ENCODE results near the gene OCLN. TPM values are rescaled to one million over a fixed set of nuclear protein-coding genes. Genes with fewer than 3 reads are reported as not detected.
A peak's percentile ranks its signal among the peaks of the same experiment; 100 is the strongest.
"Not testable (repeated sequence)": the region's sequence is repeated elsewhere in the genome, so short reads cannot be mapped to it uniquely, and the experiment has no call there.

OCLN gene, protein sequence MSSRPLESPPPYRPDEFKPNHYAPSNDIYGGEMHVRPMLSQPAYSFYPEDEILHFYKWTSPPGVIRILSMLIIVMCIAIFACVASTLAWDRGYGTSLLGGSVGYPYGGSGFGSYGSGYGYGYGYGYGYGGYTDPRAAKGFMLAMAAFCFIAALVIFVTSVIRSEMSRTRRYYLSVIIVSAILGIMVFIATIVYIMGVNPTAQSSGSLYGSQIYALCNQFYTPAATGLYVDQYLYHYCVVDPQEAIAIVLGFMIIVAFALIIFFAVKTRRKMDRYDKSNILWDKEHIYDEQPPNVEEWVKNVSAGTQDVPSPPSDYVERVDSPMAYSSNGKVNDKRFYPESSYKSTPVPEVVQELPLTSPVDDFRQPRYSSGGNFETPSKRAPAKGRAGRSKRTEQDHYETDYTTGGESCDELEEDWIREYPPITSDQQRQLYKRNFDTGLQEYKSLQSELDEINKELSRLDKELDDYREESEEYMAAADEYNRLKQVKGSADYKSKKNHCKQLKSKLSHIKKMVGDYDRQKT
- total RNA-seq (10 to 100 TPM; 10.0 to 40.6 TPM), polyA plus RNA-seq (ENCODE audit: insufficient read length in 2 of 2) (1 to 10 TPM; 6.1 to 9.7 TPM)
- long read RNA-seq, donor 1, full-length matches to known transcripts = 2 of 2 reads
- long read RNA-seq, donor 1, partial matches to known transcripts = 0 of 2 reads
- long read RNA-seq, donor 1, other reads (novel, unspliced or antisense) = 0 of 2 reads
- long read RNA-seq, donor 2, partial matches to known transcripts = 0 of 1 reads
- long read RNA-seq, donor 2, other reads (novel, unspliced or antisense) = 0 of 1 reads
- long read RNA-seq, donor 3 = 0 reads
- long read RNA-seq, donor 4, partial matches to known transcripts = 0 of 3 reads
- long read RNA-seq, donor 4, other reads (novel, unspliced or antisense) = 0 of 3 reads

DNA sequence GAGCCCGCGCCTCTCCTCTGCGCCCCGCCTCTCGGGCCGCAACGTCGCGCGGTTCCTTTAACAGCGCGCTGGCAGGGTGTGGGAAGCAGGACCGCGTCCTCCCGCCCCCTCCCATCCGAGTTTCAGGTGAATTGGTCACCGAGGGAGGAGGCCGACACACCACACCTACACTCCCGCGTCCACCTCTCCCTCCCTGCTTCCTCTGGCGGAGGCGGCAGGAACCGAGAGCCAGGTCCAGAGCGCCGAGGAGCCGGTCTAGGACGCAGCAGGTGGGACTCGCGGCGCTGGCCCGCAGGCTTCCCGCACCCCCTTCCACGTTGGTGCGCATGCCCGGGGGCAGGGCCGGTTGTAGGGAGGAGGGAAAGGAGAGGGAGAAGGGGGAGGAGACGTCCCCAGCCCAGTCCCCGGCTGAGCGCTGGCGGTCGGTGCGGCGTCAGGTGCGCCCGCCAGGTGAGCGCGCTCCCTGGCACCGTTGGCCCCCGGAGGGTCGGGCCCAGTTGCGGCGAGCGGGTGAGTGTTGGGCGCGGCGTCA lies at the start of gene OCLN:
Gene OCLN (plus strand): TSS at position 400 of the 532 bp plus-strand sequence. CDS start 11,455 bp downstream, outside the sequence.
- Histone ChIP-seq H3K4me1 (ENCODE audit: control insufficient read depth, insufficient read depth, low read length) (peaks cover 17% of the 10 kb centered on the region), H3K27ac (ENCODE audit: low read depth, low read length) (no peak within 1 kb of the TSS), H3K9me3 (ENCODE audit: control insufficient read depth, insufficient read depth, low read length) (no peaks in the 10 kb centered on the region), H3K36me3 (ENCODE audit: control insufficient read depth, insufficient read depth, low read length) (no peaks in the 10 kb centered on the region), H3K27me3 (ENCODE audit: control insufficient read depth, insufficient read depth, low read length) (peaks cover 37% of the 10 kb centered on the region), H3K4me3 (ENCODE audit: low read depth, low read length) (peak within 1 kb of the TSS; percentile 69)
- peak in 5 of 6 donors; percentile 24 to 89 (median 48) for DNase-seq (ENCODE audit: low read depth in 4 of 6, low spot score in 6 of 6)
- under 1% methylated on average over 56 of the region's 56 CpGs for WGBS (ENCODE audit: insufficient coverage)

DNA sequence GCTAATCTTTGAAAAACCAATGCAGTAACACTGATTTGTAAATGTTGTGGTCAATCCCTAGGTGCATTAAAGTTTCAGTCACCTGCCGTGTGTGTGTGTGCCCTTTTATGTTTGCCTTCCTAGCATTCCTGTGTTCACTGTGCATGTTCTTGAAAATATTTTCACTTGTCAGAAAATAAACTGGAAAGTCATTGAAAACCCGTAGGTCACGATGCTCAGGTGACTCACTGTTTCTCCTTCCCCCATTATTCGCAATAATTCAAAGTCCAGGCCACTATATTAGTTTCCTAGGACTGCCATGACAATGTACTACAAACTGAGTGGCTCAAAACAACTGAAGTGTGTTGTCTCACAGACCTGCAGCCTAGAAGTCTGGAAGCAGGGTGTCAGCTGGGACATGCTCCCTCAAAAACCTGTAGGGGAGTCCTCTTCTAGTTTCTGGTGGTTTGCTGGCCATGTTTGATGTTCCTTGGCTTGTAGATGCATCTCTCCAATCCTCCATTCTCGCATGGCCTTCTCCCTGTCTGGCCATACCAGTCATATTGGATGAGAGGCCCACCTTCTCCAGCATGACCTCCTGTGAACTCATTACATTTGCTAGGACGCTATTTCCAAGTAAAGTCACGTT lies 48.3 kb upstream of the OCLN start:
- Histone ChIP-seq H3K4me3 (ENCODE audit: low read depth, low read length) (no peak overlapping the region), H3K9me3 (ENCODE audit: control insufficient read depth, insufficient read depth, low read length) (no peaks in the 10 kb centered on the region), H3K4me1 (ENCODE audit: control insufficient read depth, insufficient read depth, low read length) (no peaks in the 10 kb centered on the region), H3K27ac (ENCODE audit: low read depth, low read length) (no peak overlapping the region), H3K36me3 (ENCODE audit: control insufficient read depth, insufficient read depth, low read length) (no peaks in the 10 kb centered on the region), H3K27me3 (ENCODE audit: control insufficient read depth, insufficient read depth, low read length) (no peaks in the 10 kb centered on the region)
- DNase-seq (ENCODE audit: low read depth in 4 of 6, low spot score in 6 of 6) = no peak
- WGBS (ENCODE audit: insufficient coverage) = 86% methylated on average over 2 of the region's 7 CpGs

DNA sequence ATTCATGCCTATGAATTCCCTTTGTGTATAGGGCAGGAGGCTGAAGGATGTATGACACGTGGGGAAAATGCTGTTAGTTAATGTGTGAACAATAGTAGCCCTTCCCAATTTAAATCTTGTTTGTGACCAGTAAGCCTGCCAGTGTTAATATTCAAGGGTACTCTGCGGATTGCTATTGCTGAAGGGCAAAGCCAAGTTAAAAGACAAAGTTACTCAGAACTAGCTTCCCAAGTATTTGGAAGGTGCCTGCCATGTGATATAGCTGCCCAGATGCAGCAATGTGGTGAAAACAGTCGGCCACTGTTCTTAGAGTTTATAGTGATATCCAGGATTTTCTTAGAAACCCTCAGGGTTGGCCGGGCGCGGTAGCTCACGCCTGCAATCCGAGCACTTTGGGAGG lies 43.1 kb upstream of the OCLN start:
- H3K4me1 ChIP-seq (ENCODE audit: control insufficient read depth, insufficient read depth, low read length) = no peaks in the 10 kb centered on the region
- H3K9me3 ChIP-seq (ENCODE audit: control insufficient read depth, insufficient read depth, low read length) = no peaks in the 10 kb centered on the region
- no peak overlapping the region for H3K27ac ChIP-seq (ENCODE audit: low read depth, low read length)
- WGBS (ENCODE audit: insufficient coverage) = 100% methylated on average over 1 of the region's 8 CpGs
- H3K27me3 ChIP-seq (ENCODE audit: control insufficient read depth, insufficient read depth, low read length) = no peaks in the 10 kb centered on the region
- DNase-seq (ENCODE audit: low read depth in 4 of 6, low spot score in 6 of 6) = no peak
- H3K4me3 ChIP-seq (ENCODE audit: low read depth, low read length) = no peak overlapping the region
- H3K36me3 ChIP-seq (ENCODE audit: control insufficient read depth, insufficient read depth, low read length) = no peaks in the 10 kb centered on the region

DNA sequence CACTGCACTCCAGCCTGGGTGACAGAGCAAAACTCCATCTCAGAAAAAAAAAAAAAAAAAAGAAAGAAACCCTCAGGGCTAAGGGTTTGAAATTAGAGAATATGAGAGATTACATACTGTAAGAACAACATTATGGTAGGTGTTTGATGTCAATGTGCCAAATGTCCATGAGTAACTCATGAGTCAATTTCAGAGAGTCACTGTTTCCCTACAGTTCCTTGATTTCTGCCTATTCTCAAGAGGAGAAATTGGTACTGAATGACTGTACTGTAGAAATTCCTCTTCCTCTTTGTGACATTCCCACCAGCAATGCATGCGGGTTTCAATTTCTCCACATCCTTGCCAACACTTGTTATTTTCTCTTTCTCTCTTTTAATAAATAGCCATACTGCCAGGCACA lies 42.5 kb upstream of the OCLN start:
- Histone ChIP-seq H3K4me1 (ENCODE audit: control insufficient read depth, insufficient read depth, low read length) (no peaks in the 10 kb centered on the region), H3K27ac (ENCODE audit: low read depth, low read length) (no peak overlapping the region), H3K27me3 (ENCODE audit: control insufficient read depth, insufficient read depth, low read length) (no peaks in the 10 kb centered on the region), H3K36me3 (ENCODE audit: control insufficient read depth, insufficient read depth, low read length) (no peaks in the 10 kb centered on the region), H3K4me3 (ENCODE audit: low read depth, low read length) (no peak overlapping the region), H3K9me3 (ENCODE audit: control insufficient read depth, insufficient read depth, low read length) (no peaks in the 10 kb centered on the region)
- no peak for DNase-seq (ENCODE audit: low read depth in 4 of 6, low spot score in 6 of 6)
- WGBS (ENCODE audit: insufficient coverage) = 86% methylated on average over 1 of the region's 1 CpG

DNA sequence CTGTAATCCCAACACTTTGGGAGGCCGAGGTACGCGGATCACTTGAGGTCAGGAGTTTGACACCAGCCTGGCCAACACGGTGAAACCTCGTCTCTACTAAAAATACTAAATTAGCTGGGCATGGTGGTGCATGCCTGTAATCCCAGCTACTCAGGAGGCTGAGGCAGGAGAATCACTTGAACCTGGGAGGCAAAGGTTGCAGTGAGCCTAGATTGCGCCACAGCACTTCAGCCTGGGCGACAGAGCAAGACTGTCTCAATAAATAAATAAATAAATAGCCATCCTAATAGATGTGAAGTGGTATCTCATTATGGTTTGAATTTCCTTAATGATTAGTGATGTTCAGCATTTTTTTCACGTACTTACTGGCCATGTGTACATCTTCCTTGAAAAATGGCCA lies 42.1 kb upstream of the OCLN start:
- H3K4me3 ChIP-seq (ENCODE audit: low read depth, low read length); H3K27me3 ChIP-seq (ENCODE audit: control insufficient read depth, insufficient read depth, low read length); DNase-seq (ENCODE audit: low read depth in 4 of 6, low spot score in 6 of 6); H3K36me3 ChIP-seq (ENCODE audit: control insufficient read depth, insufficient read depth, low read length); H3K9me3 ChIP-seq (ENCODE audit: control insufficient read depth, insufficient read depth, low read length); H3K27ac ChIP-seq (ENCODE audit: low read depth, low read length); H3K4me1 ChIP-seq (ENCODE audit: control insufficient read depth, insufficient read depth, low read length): not testable (repeated sequence)
- WGBS (ENCODE audit: insufficient coverage) = 100% methylated on average over 2 of the region's 8 CpGs

DNA sequence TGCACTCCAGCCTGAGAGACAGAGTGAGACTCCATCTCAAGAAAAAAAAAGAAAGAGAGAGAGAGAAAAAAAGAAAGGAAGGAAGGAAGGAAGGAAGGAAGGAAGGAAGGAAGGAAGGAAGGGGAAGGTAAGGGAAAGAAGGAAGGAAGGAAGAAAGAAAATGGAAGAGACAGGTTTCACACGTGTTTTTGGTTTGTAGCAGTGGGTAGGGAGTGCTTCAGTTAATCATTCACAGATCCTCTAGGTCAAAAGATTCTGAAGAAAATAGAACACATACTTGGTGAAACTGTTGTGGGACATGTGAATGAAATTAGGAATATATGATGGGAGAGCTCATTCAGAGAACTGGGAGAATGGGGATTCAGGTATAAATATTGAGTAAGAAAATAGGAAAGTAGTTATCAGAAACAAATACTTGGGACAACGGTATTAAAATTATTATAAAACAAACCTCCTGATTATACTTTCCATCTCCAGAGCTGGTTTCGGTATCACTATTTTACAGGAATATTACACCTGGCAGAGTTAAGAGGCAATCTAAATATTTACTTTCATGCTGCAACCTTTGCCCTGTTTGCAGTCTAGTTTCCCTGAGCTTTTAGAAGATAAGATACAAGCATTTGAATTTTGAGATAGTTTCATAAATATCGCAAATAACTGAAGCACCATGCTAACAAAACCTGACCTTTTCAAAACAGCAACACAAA lies 40.5 kb upstream of the OCLN start:
- Histone ChIP-seq H3K4me1 (ENCODE audit: control insufficient read depth, insufficient read depth, low read length) (no peaks in the 10 kb centered on the region), H3K27me3 (ENCODE audit: control insufficient read depth, insufficient read depth, low read length) (no peaks in the 10 kb centered on the region), H3K4me3 (ENCODE audit: low read depth, low read length) (no peak overlapping the region), H3K9me3 (ENCODE audit: control insufficient read depth, insufficient read depth, low read length) (no peaks in the 10 kb centered on the region), H3K27ac (ENCODE audit: low read depth, low read length) (no peak overlapping the region), H3K36me3 (ENCODE audit: control insufficient read depth, insufficient read depth, low read length) (no peaks in the 10 kb centered on the region)
- no peak for DNase-seq (ENCODE audit: low read depth in 4 of 6, low spot score in 6 of 6)
- 67% methylated on average over 1 of the region's 4 CpGs for WGBS (ENCODE audit: insufficient coverage)

DNA sequence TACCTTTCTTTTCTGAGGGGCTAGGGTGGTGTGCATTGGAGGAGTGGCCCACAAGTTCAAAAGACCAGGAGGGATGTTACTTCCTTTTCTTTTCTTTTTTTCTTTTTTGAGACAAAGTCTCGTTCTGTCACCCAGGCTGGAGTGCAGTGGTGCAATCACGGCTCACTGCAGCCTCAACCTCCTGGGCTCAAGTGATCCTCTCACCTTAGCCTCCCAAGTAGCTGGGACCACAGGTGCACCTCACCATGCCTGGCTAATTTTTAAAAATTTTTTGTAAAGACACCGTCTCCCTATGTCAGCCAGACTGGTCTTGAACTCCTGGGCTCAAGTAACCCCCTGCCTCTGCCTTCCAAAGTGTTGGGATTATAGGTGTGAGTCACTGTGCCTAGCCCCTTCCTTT lies 39.1 kb upstream of the OCLN start:
- WGBS (ENCODE audit: insufficient coverage) = 84% methylated on average over 2 of the region's 3 CpGs
- not testable (repeated sequence) for H3K9me3 ChIP-seq (ENCODE audit: control insufficient read depth, insufficient read depth, low read length)

DNA sequence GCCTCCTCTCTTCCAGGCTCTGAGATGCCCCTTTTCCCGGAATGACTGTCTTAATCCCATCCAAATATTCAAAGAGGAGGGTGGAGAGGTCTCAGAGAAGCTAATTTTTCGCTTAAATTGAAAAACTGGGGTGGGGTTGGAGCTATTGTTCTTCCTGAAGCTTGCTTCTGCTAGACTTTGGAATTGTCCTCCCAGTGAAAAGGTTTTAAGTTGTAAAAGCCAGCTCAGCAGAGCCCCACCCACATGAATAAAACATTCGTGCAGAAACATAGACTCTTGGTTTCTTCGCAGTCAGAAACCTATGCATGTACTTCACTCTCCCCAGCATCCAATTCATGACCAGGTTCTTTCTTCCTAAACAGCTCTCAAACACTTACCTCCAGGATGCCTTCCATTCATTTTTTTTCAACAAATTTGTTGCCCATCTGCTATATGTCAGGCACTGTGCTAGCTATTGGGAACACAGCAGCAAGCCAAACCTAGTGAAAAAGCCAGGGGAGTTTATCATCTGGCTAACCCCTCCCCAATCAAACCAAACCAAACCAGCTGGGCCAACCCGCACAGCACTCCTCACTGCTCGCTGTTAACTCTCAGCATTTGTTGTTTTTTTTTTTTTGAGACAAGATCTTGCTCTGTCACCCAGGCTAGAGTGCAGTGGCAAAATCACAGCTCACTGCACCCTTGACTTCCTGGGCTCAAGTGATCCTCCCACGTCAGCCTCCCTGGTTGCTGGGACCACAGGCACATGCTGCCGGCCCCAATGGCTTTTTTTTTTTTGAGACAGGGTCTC lies 37.9 kb upstream of the OCLN start:
- Histone ChIP-seq H3K4me3 (ENCODE audit: low read depth, low read length) (no peak overlapping the region), H3K27me3 (ENCODE audit: control insufficient read depth, insufficient read depth, low read length) (no peaks in the 10 kb centered on the region), H3K4me1 (ENCODE audit: control insufficient read depth, insufficient read depth, low read length) (no peaks in the 10 kb centered on the region), H3K36me3 (ENCODE audit: control insufficient read depth, insufficient read depth, low read length) (no peaks in the 10 kb centered on the region), H3K9me3 (ENCODE audit: control insufficient read depth, insufficient read depth, low read length) (no peaks in the 10 kb centered on the region), H3K27ac (ENCODE audit: low read depth, low read length) (no peak overlapping the region)
- WGBS (ENCODE audit: insufficient coverage) = 61% methylated on average over 6 of the region's 8 CpGs
- DNase-seq (ENCODE audit: low read depth in 4 of 6, low spot score in 6 of 6) = no peak

More for the DNA sequence above, 39.1 kb upstream of the OCLN start:
- H3K4me3 ChIP-seq (ENCODE audit: low read depth, low read length); H3K36me3 ChIP-seq (ENCODE audit: control insufficient read depth, insufficient read depth, low read length); H3K4me1 ChIP-seq (ENCODE audit: control insufficient read depth, insufficient read depth, low read length); H3K27me3 ChIP-seq (ENCODE audit: control insufficient read depth, insufficient read depth, low read length); DNase-seq (ENCODE audit: low read depth in 4 of 6, low spot score in 6 of 6); H3K27ac ChIP-seq (ENCODE audit: low read depth, low read length): not testable (repeated sequence)

All from spinal cord (tissue), 10 donors.